H1 (cell line): ENCODE results near the gene DPH6. TPM values are rescaled to one million over a fixed set of nuclear protein-coding genes. Genes with fewer than 3 reads are reported as not detected.
A peak's percentile ranks its signal among the peaks of the same experiment; 100 is the strongest.

ENCODE experiments used
- TAF1 ChIP-seq: IDR thresholded peaks from 2 replicates; pipeline ENCODE4 v1.6.1; 2011; ENCODE audit warnings: mild to moderate bottlenecking, low read depth, low read length
- TAF7 ChIP-seq: optimal IDR thresholded peaks from 2 replicates; pipeline ENCODE3; 2011; ENCODE audit warnings: low read depth, mild to moderate bottlenecking, inconsistent platforms, low read length, moderate library complexity, borderline replicate concordance
- polyA plus RNA-seq, 7 experiments: library from polyadenylated mRNA; depleted of rRNA in 3 of 7; stranded (reverse) in 5 of 7; unstranded in 2 of 7; fragments of >200 nt in 5 of 7; fragments of 200-250 nt in 2 of 7; gene quantifications; 1 replicate in 5 of 7; 2 replicates in 1 of 7; 4 replicates in 1 of 7; pipeline versions ENCODE4 v1.2.1 to v1.2.3, GENCODE V29; 2011 to 2013; ENCODE audit warnings: missing spikeins in 2 of 7, mixed read lengths in 2 of 7
- total RNA-seq: library from RNA; stranded (reverse); fragmentation: NEBNext Ultra II Directional; extraction: Animal tissue kit (Norgen Biotek cat#: 25700); gene quantifications from 2 replicates; pipeline ENCODE4 v1.2.1, GENCODE V29; 2021

DPH6 gene
- total and polyA plus RNA-seq, 2 of the 8 experiments (the other 6 are each of a cell fraction or from before 2014, with no cell fraction given), result 21.6 to 30.5 TPM

DNA sequence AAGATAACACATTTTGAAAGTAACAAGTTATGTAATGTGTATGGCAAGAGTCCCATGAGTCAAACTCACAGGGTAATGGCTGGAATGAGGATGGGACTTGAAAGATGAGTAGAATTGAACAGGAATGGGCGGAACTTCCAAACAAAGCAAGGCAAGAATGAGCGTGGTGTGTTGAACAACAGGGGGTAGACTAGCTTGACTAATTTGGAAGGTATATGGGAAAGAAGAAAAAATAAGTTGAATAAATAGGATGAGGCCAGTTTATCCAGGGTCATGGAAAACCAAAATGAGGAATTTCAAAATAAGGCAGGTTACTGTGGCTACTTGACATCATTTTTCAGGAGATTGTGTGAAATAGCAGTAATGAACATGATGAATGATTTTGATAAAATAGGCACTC lies 2.5 kb upstream of the DPH6 start (continued):
- TF ChIP-seq TAF7 (peak; percentile 80), TAF1 (no peak)
